H1 (cell line): Measurements from ENCODE around the gene RAP1A. TPM values are rescaled to one million over a fixed set of nuclear protein-coding genes. Genes with fewer than 3 reads are reported as not detected.

Source experiments
- CTCF ChIA-PET: fragments of 300-600 bp; sonication (Branson Sonifier 250); formaldehyde crosslinking; loops from one replicate; lab custom pipeline; 2021; ENCODE audit not compliant: partially characterized antibody; lab: Charles Lee
- POLR2A ChIA-PET: fragments of 300-600 bp; sonication (Branson Sonifier 250); formaldehyde crosslinking; loops from one replicate; lab custom pipeline; 2021; ENCODE audit warnings: inconsistent platforms; ENCODE audit not compliant: partially characterized antibody; lab: Charles Lee
- DNase-seq, 2 experiments: peaks; one replicate each; pipeline versions ENCODE4 v3.0.0 to v3.0.0-alpha.2; 2010 to 2022; ENCODE audit warnings: low spot score in 2 of 2, low read depth in 1 of 2, mixed read lengths in 1 of 2
- FAIRE-seq: peaks from 2 replicates; lab custom pipeline; 2011; peaks lifted over from hg19 to GRCh38; lab: Jason Lieb, UNC
- H2AFZ ChIP-seq: 2 replicates; pipeline ENCODE4 v1.8.1; 2012; ENCODE audit warnings: low read length, inconsistent platforms
- H2AK5ac ChIP-seq: 2 replicates; pipeline ENCODE4 v1.6.1; 2013; ENCODE audit warnings: low read depth, low read length
- H2BK120ac ChIP-seq: replicated peaks from 2 replicates; pipeline ENCODE3; 2013; ENCODE audit warnings: low read depth, low read length, inconsistent platforms
- H2BK12ac ChIP-seq: 2 replicates; pipeline ENCODE4 v1.6.1; 2013; ENCODE audit warnings: low read depth, low read length
- H2BK15ac ChIP-seq: 2 replicates; pipeline ENCODE4 v1.6.1; 2013; ENCODE audit warnings: low read length
- H2BK20ac ChIP-seq: 2 replicates; pipeline ENCODE4 v1.6.1; 2013; ENCODE audit warnings: low read length
- H2BK5ac ChIP-seq: 2 replicates; pipeline ENCODE4 v1.6.1; 2013; ENCODE audit warnings: low read depth, low read length
- H3K14ac ChIP-seq: 2 replicates; pipeline ENCODE4 v1.6.1; 2013; ENCODE audit warnings: inconsistent platforms; ENCODE audit not compliant: insufficient read length
- H3K18ac ChIP-seq: 2 replicates; pipeline ENCODE4 v1.6.1; 2013; ENCODE audit warnings: low read length; ENCODE audit errors: extremely low read depth
- H3K23ac ChIP-seq: 2 replicates; pipeline ENCODE4 v1.6.1; 2013; ENCODE audit warnings: inconsistent platforms; ENCODE audit not compliant: insufficient read length
- H3K23me2 ChIP-seq: 2 replicates; pipeline ENCODE4 v1.6.1; 2013; ENCODE audit warnings: low read depth, low read length
- H3K27ac ChIP-seq: 2 replicates; pipeline ENCODE4 v1.6.1; 2011; ENCODE audit warnings: low read depth, low read length, inconsistent platforms
- H3K27me3 ChIP-seq, 4 experiments: replicated peaks in 1 of 4; 1 replicate in 1 of 4; 2 replicates in 3 of 4; pipeline versions ENCODE4 v1.6.1 to v1.8.1; 2011 to 2013; ENCODE audit warnings: low read length in 3 of 4, mild to moderate bottlenecking in 3 of 4, inconsistent platforms in 2 of 4, mixed read lengths in 2 of 4, moderate library complexity in 1 of 4; ENCODE audit not compliant: control insufficient read depth in 3 of 4, insufficient read depth in 3 of 4; ENCODE audit errors: extremely low read depth in 1 of 4
- H3K36me3 ChIP-seq, 4 experiments: 2 replicates each; pipeline versions ENCODE4 v1.6.1 to v1.8.1; 2011 to 2013; ENCODE audit warnings: mild to moderate bottlenecking in 4 of 4, low read length in 3 of 4, moderate library complexity in 2 of 4, control low read depth in 1 of 4, inconsistent platforms in 1 of 4; ENCODE audit not compliant: insufficient read depth in 4 of 4, control insufficient read depth in 2 of 4
- H3K4ac ChIP-seq: replicated peaks from 2 replicates; pipeline ENCODE3; 2013; ENCODE audit warnings: low read length, low read depth, mixed read lengths, inconsistent platforms; ENCODE audit not compliant: insufficient read length
- H3K4me1 ChIP-seq, 4 experiments: replicated peaks in 1 of 4; 1 replicate in 1 of 4; 2 replicates in 3 of 4; pipeline versions ENCODE4 v1.6.1 to v1.8.1; 2011 to 2013; ENCODE audit warnings: low read length in 3 of 4, inconsistent platforms in 2 of 4, mixed read lengths in 1 of 4; ENCODE audit not compliant: insufficient read depth in 4 of 4, control insufficient read depth in 3 of 4
- H3K4me2 ChIP-seq, 2 experiments: 2 replicates each; pipeline versions ENCODE4 v1.6.1 to v1.8.1; 2011 to 2013; ENCODE audit warnings: low read depth in 2 of 2, low read length in 2 of 2, control low read depth in 1 of 2, inconsistent platforms in 1 of 2, mild to moderate bottlenecking in 1 of 2; ENCODE audit not compliant: insufficient read depth in 1 of 2
- H3K4me3 ChIP-seq, 4 experiments: fragments of 200-600, 300-600 bp in 1 of 4; sonication (generic), shearing (Covaris generic), sonication (Bioruptor Twin) in 1 of 4; 2 replicates each; pipeline versions ENCODE4 v1.5.1 to v1.8.1; 2011 to 2016; ENCODE audit warnings: low read length in 4 of 4, low read depth in 3 of 4, control low read depth in 2 of 4, inconsistent platforms in 2 of 4, mild to moderate bottlenecking in 2 of 4, mixed read lengths in 1 of 4, moderate library complexity in 1 of 4; ENCODE audit not compliant: insufficient read depth in 2 of 4; ENCODE audit errors: extremely low read depth in 1 of 4
- H3K56ac ChIP-seq: replicated peaks from 2 replicates; pipeline ENCODE3; 2013; ENCODE audit warnings: low read depth, mild to moderate bottlenecking, mixed read lengths, low read length, inconsistent platforms; ENCODE audit not compliant: insufficient read length
- H3K79me1 ChIP-seq: 2 replicates; pipeline ENCODE4 v1.6.1; 2013; ENCODE audit warnings: low read depth, low read length, control low read depth
- H3K79me2 ChIP-seq, 2 experiments: 2 replicates each; pipeline versions ENCODE4 v1.6.1 to v1.8.1; 2012 to 2013; ENCODE audit warnings: low read length in 2 of 2, mild to moderate bottlenecking in 2 of 2, inconsistent platforms in 1 of 2; ENCODE audit not compliant: insufficient read depth in 2 of 2, control insufficient read depth in 1 of 2
- H3K9ac ChIP-seq, 4 experiments: replicated peaks in 1 of 4; 1 replicate in 1 of 4; 2 replicates in 3 of 4; pipeline versions ENCODE4 v1.6.1 to v1.8.1; 2011 to 2013; ENCODE audit warnings: low read depth in 3 of 4, low read length in 3 of 4, control low read depth in 2 of 4, mild to moderate bottlenecking in 2 of 4, moderate library complexity in 2 of 4, inconsistent platforms in 1 of 4; ENCODE audit errors: extremely low read depth in 1 of 4
- H3K9me3 ChIP-seq, 2 experiments: 2 replicates each; pipeline versions ENCODE4 v1.6.1 to v1.8.1; 2012 to 2013; ENCODE audit warnings: mild to moderate bottlenecking in 2 of 2, moderate library complexity in 2 of 2, control low read depth in 1 of 2, inconsistent platforms in 1 of 2, low read depth in 1 of 2, low read length in 1 of 2, mixed read lengths in 1 of 2; ENCODE audit not compliant: insufficient read depth in 2 of 2
- H4K20me1 ChIP-seq, 2 experiments: replicated peaks in 1 of 2; 2 replicates each; pipeline versions ENCODE3 to v1.8.1; 2011 to 2013; ENCODE audit warnings: inconsistent platforms in 2 of 2, low read length in 2 of 2, mild to moderate bottlenecking in 1 of 2; ENCODE audit not compliant: insufficient read depth in 2 of 2, control insufficient read depth in 1 of 2
- H4K5ac ChIP-seq: 2 replicates; pipeline ENCODE4 v1.6.1; 2013; ENCODE audit warnings: low read length, low read depth, mixed read lengths, inconsistent platforms; ENCODE audit not compliant: insufficient read length
- H4K8ac ChIP-seq: 2 replicates; pipeline ENCODE4 v1.8.0; 2013; ENCODE audit warnings: mild to moderate bottlenecking, moderate library complexity, low read length, inconsistent platforms; ENCODE audit not compliant: insufficient read depth; ENCODE audit errors: extremely low read depth
- H4K91ac ChIP-seq: replicated peaks from 2 replicates; pipeline ENCODE3; 2013; ENCODE audit warnings: low read length, mixed read lengths, inconsistent platforms; ENCODE audit not compliant: insufficient read length
- CHD1 ChIP-seq: IDR thresholded peaks from 2 replicates; pipeline ENCODE4 v1.6.1; 2012; ENCODE audit warnings: low read depth, low read length, improper control_type of control experiment
- CHD2 ChIP-seq: IDR thresholded peaks from 2 replicates; pipeline ENCODE4 v1.6.1; 2012; ENCODE audit warnings: low read length, improper control_type of control experiment
- SAP30 ChIP-seq: fragments of 300-600 bp; sonication (generic); IDR thresholded peaks from 2 replicates; pipeline ENCODE4 v1.7.1; 2012; ENCODE audit warnings: low read length, moderate library complexity, mild to moderate bottlenecking, inconsistent platforms; ENCODE audit not compliant: insufficient read depth, insufficient replicate concordance
- WGBS, 2 experiments: shearing (Covaris generic) in 1 of 2; methylation state at CpG; one replicate each; pipeline versions ENCODE4 v1.1.6 to v1.1.7; 2013 to 2015; ENCODE audit warnings: low lambda C conversion rate in 2 of 2, mixed read lengths in 2 of 2, inconsistent platforms in 1 of 2, low coverage in 1 of 2, missing lambda C conversion rate in 1 of 2; ENCODE audit not compliant: insufficient replicate concordance in 2 of 2, insufficient coverage in 1 of 2, insufficient read length in 1 of 2; ENCODE audit errors: extremely low coverage in 1 of 2, missing lambda C conversion rate in 1 of 2; 5-methylcytosine and 5-hydroxymethylcytosine counted together
- polyA plus RNA-seq, 7 experiments: library from polyadenylated mRNA; depleted of rRNA in 3 of 7; stranded (reverse) in 5 of 7; unstranded in 2 of 7; fragments of >200 nt in 5 of 7; fragments of 200-250 nt in 2 of 7; gene quantifications; 1 replicate in 5 of 7; 2 replicates in 1 of 7; 4 replicates in 1 of 7; pipeline versions ENCODE4 v1.2.1 to v1.2.3, GENCODE V29; 2011 to 2013; ENCODE audit warnings: missing spikeins in 2 of 7, mixed read lengths in 2 of 7
- total RNA-seq: library from RNA; stranded (reverse); fragmentation: NEBNext Ultra II Directional; extraction: Animal tissue kit (Norgen Biotek cat#: 25700); gene quantifications from 2 replicates; pipeline ENCODE4 v1.2.1, GENCODE V29; 2021

The RAP1A gene
- total and polyA plus RNA-seq, 2 of the 8 experiments (the other 6 are each of a cell fraction or from before 2014, with no cell fraction given): 10.9 to 35.8 TPM

DNA sequence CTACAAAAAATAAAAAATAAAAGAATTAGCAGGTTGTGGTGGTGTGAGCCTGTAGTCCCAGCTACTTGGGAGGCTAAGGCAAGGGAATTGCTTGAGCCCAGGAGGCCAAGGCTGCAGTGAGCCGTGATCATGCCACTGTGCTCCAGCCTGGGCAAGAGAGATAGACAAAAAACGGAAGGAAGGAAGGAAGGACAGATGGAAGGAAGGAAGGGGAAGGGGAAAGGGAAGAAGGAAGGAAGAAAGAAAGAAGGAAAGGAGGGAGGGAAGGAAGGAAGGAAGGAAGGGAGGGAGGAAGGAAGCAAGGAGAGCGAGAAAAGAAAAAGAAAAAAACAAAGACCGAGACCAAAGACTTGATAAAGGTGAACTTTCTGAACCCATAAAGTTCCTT is 25.3 kb upstream of the RAP1A start:
- Histone ChIP-seq H3K56ac (no peak overlapping the region), H3K4ac (no peak overlapping the region), H3K27me3 (no peaks in the 10 kb centered on the region), H3K79me1 (no peaks in the 10 kb centered on the region), H4K91ac (no peak overlapping the region), H2BK15ac (no peak overlapping the region), H4K5ac (no peak overlapping the region), H3K23ac (no peak overlapping the region), H2BK12ac (no peak overlapping the region), H3K14ac (no peak overlapping the region), H4K8ac (no peak overlapping the region), H2AFZ (no peak overlapping the region), H2BK120ac (no peak overlapping the region), H2BK20ac (no peak overlapping the region), H3K18ac (no peak overlapping the region), H3K4me2 (no peak overlapping the region), H3K79me2 (no peaks in the 10 kb centered on the region), H3K27ac (no peak overlapping the region), H2BK5ac (no peak overlapping the region), H2AK5ac (no peak overlapping the region), H3K4me3 (no peak overlapping the region), H3K4me1 (peaks cover 0 to 16% (median 3%) of the 10 kb centered on the region in 4 experiments; a peak in 2 of 7 replicates), H3K9me3 (no peaks in the 10 kb centered on the region), H4K20me1 (no peaks in the 10 kb centered on the region), H3K36me3 (no peaks in the 10 kb centered on the region), H3K23me2 (no peaks in the 10 kb centered on the region), H3K9ac (no peak overlapping the region)
- no peak for TF ChIP-seq CHD2
- no peak for TF ChIP-seq SAP30
- TF ChIP-seq CHD1: no peak
- DNase-seq (no peak), FAIRE-seq (no peak)
- CTCF ChIA-PET: interaction anchor here (0.7 to 1.2 kb wide), 2 partner anchors 55 to 86 kb away, joined by 3 to 4 read pairs; no protein-coding TSS in a partner anchor
- POLR2A ChIA-PET: no interaction called here
- WGBS, 2 experiments: 0 to 81% methylated on average over 1 to 4 of the region's 4 CpGs
